Liver (tissue), 9 donors: ENCODE results near the gene FAM120B. TPM values are rescaled to one million over a fixed set of nuclear protein-coding genes. Genes with fewer than 3 reads are reported as not detected.

Source experiments
- DNase-seq: peaks from one replicate; pipeline ENCODE4 v3.0.0-alpha.2; 2017; ENCODE audit warnings: low spot score
- H3K27ac ChIP-seq, 2 donors: one replicate each; pipeline ENCODE4 v1.7.0; 2013; ENCODE audit warnings: inconsistent platforms in 2 of 2, low read length in 2 of 2, control low read depth in 1 of 2, low read depth in 1 of 2, mild to moderate bottlenecking in 1 of 2
- H3K27me3 ChIP-seq, 4 donors: one replicate each; pipeline versions ENCODE4 v1.6.1 to v1.7.0; 2013; ENCODE audit warnings: low read length in 3 of 4, inconsistent platforms in 1 of 4, mild to moderate bottlenecking in 1 of 4, moderate library complexity in 1 of 4; ENCODE audit not compliant: control insufficient read depth in 4 of 4, insufficient read depth in 4 of 4
- H3K36me3 ChIP-seq, 4 donors: one replicate each; pipeline versions ENCODE4 v1.6.1 to v1.7.0; 2013; ENCODE audit warnings: low read length in 3 of 4, mild to moderate bottlenecking in 3 of 4, low read depth in 1 of 4, moderate library complexity in 1 of 4; ENCODE audit not compliant: control insufficient read depth in 4 of 4, insufficient read depth in 3 of 4
- H3K4me1 ChIP-seq, 4 donors: one replicate each; pipeline versions ENCODE4 v1.6.1 to v1.7.0; 2013; ENCODE audit warnings: low read length in 3 of 4, mild to moderate bottlenecking in 3 of 4, moderate library complexity in 1 of 4; ENCODE audit not compliant: control insufficient read depth in 4 of 4, insufficient read depth in 4 of 4
- H3K4me3 ChIP-seq, 3 donors: one replicate each; pipeline versions ENCODE4 v1.6.1 to v1.7.0; 2013; ENCODE audit warnings: low read length in 3 of 3, control low read depth in 1 of 3, low read depth in 1 of 3, mild to moderate bottlenecking in 1 of 3
- H3K9ac ChIP-seq, 2 donors: one replicate each; pipeline ENCODE4 v1.7.0; 2013; ENCODE audit warnings: low read length in 2 of 2, mild to moderate bottlenecking in 2 of 2, moderate library complexity in 2 of 2, control low read depth in 1 of 2, low read depth in 1 of 2
- H3K9me3 ChIP-seq, 4 donors: one replicate each; pipeline versions ENCODE4 v1.6.1 to v1.7.0; 2013; ENCODE audit warnings: low read length in 3 of 4; ENCODE audit not compliant: control insufficient read depth in 4 of 4
- ATF3 ChIP-seq: IDR thresholded peaks from 2 replicates; pipeline ENCODE4 v1.6.1; 2016; ENCODE audit warnings: antibody characterized with exemption
- CTCF ChIP-seq: fragments of 150-350 bp; IDR thresholded peaks from 2 replicates; pipeline ENCODE4 v1.5.1; 2017; ENCODE audit warnings: improper control_type of control experiment, low read depth, low read length; ENCODE audit not compliant: missing input control
- EGR1 ChIP-seq, 2 donors: IDR thresholded peaks; 2 replicates each; pipeline ENCODE4 v1.6.1; 2016 to 2018; ENCODE audit warnings: antibody characterized with exemption in 2 of 2, low read depth in 2 of 2
- FOXA1 ChIP-seq: IDR thresholded peaks from 2 replicates; pipeline ENCODE4 v1.6.1; 2016; ENCODE audit warnings: antibody characterized with exemption
- FOXA2 ChIP-seq: IDR thresholded peaks from 2 replicates; pipeline ENCODE4 v1.6.1; 2016; ENCODE audit warnings: antibody characterized with exemption
- GABPA ChIP-seq, 2 donors: IDR thresholded peaks in 1 of 2; conservative IDR thresholded peaks in 1 of 2; 2 replicates each; pipeline ENCODE4 v1.6.1; 2016; ENCODE audit warnings: antibody characterized with exemption in 2 of 2, mild to moderate bottlenecking in 1 of 2, moderate library complexity in 1 of 2
- HNF4A ChIP-seq, 2 donors: conservative IDR thresholded peaks; 2 replicates each; pipeline ENCODE4 v1.6.1; 2016; ENCODE audit warnings: antibody characterized with exemption in 2 of 2, mild to moderate bottlenecking in 2 of 2
- JUND ChIP-seq, 2 donors: IDR thresholded peaks; 2 replicates each; pipeline ENCODE4 v1.6.1; 2016; ENCODE audit warnings: antibody characterized with exemption in 2 of 2
- MAX ChIP-seq: IDR thresholded peaks from 2 replicates; pipeline ENCODE4 v1.6.1; 2016; ENCODE audit warnings: antibody characterized with exemption
- NR2F2 ChIP-seq: IDR thresholded peaks from 2 replicates; pipeline ENCODE4 v1.6.1; 2016; ENCODE audit warnings: antibody characterized with exemption
- RAD21 ChIP-seq, 2 donors: IDR thresholded peaks; 2 replicates each; pipeline ENCODE4 v1.6.1; 2016; ENCODE audit warnings: antibody characterized with exemption in 2 of 2, mild to moderate bottlenecking in 2 of 2
- REST ChIP-seq: IDR thresholded peaks from 2 replicates; pipeline ENCODE4 v1.6.1; 2016; ENCODE audit warnings: antibody characterized with exemption, mild to moderate bottlenecking
- RXRA ChIP-seq, 2 donors: IDR thresholded peaks; 2 replicates each; pipeline ENCODE4 v1.6.1; 2017 to 2018; ENCODE audit warnings: antibody characterized with exemption in 2 of 2, mild to moderate bottlenecking in 1 of 2
- ZBTB33 ChIP-seq: IDR thresholded peaks from 2 replicates; pipeline ENCODE4 v1.6.1; 2016; ENCODE audit warnings: antibody characterized with exemption
- WGBS: extraction: QIAGEN DNeasy Blood & Tissue Kit; methylation state at CpG from one replicate; pipeline ENCODE4 v1.1.7; 2013; 5-methylcytosine and 5-hydroxymethylcytosine counted together
- polyA plus RNA-seq, 2 donors: library from polyadenylated mRNA; stranded (reverse) in 1 of 2; unstranded in 1 of 2; fragments of 200-250 nt in 1 of 2; fragments of >200 nt in 1 of 2; fragmentation: Nextera tagmentation in 1 of 2; extraction: Ambion mirVana in 1 of 2; gene quantifications; one replicate each; pipeline versions ENCODE4 v1.2.1 to v1.2.3, GENCODE V29; 2013 to 2015
- total RNA-seq, 2 donors: library from RNA; depleted of rRNA; stranded (reverse); fragments of >200 nt; gene quantifications; one replicate each; pipeline ENCODE4 v1.2.3, GENCODE V29; 2014
- donor health status: healthy.
- donor health status: healthy.
- donor health status: healthy.
- donor health status: healthy.
- donor health status: healthy.

FAM120B gene
- total and polyA plus RNA-seq, 4 donors: 6.0 to 11.1 (median 9.1) TPM

GRCh38 chr6:170415318-170415717 lies 108.8 kb downstream of the FAM120B start:
- no peaks in the 10 kb centered on the region for H3K9me3 ChIP-seq
- no peaks in the 10 kb centered on the region for H3K36me3 ChIP-seq
- TF ChIP-seq HNF4A (conservative IDR thresholded peaks at IDR 0.05) (no peak), CTCF (no peak), EGR1 (IDR thresholded peaks at IDR 0.05; ENCODE audit: low read depth in 2 of 2) (no peak), FOXA1 (no peak), JUND (IDR thresholded peaks at IDR 0.05) (no peak), ATF3 (no peak), RAD21 (IDR thresholded peaks at IDR 0.05) (no peak), NR2F2 (no peak), RXRA (IDR thresholded peaks at IDR 0.05) (no peak), GABPA (IDR thresholded peaks at IDR 0.05 in 1 of 2, conservative IDR thresholded peaks at IDR 0.05 in 1 of 2) (no peak)
- no peak overlapping the region for H3K4me3 ChIP-seq
- no peak for DNase-seq
- H3K27me3 ChIP-seq: no peaks in the 10 kb centered on the region
- no peak overlapping the region for H3K27ac ChIP-seq
- H3K9ac ChIP-seq: no peak overlapping the region
- WGBS: 91% methylated on average over 4 of the region's 4 CpGs
- no peaks in the 10 kb centered on the region for H3K4me1 ChIP-seq

- Histone ChIP-seq H3K27me3 (no peaks in the 10 kb centered on the region), H3K9ac (no peak overlapping the region), H3K9me3 (no peaks in the 10 kb centered on the region), H3K4me1 (no peaks in the 10 kb centered on the region), H3K4me3 (no peak overlapping the region), H3K36me3 (no peaks in the 10 kb centered on the region), H3K27ac (no peak overlapping the region)
- 75% methylated on average over 8 of the region's 8 CpGs for WGBS
- no peak for DNase-seq
- no peak for TF ChIP-seq FOXA2
- no peak for TF ChIP-seq ZBTB33
- no peak for TF ChIP-seq CTCF
- no peak for TF ChIP-seq REST
- TF ChIP-seq RXRA (IDR thresholded peaks at IDR 0.05): no peak
- TF ChIP-seq MAX: no peak
- TF ChIP-seq GABPA (IDR thresholded peaks at IDR 0.05 in 1 of 2, conservative IDR thresholded peaks at IDR 0.05 in 1 of 2): no peak
- TF ChIP-seq FOXA1: no peak
- no peak for TF ChIP-seq HNF4A (conservative IDR thresholded peaks at IDR 0.05)
Observed at GRCh38 chr6:170416303-170416702, 109.7 kb downstream of the FAM120B start.
